COR-L47 (cell line): Measurements from ENCODE around the gene ALG11.
A peak's percentile ranks its signal among the peaks of the same experiment; 100 is the strongest.
"Not testable (repeated sequence)": the region's sequence is repeated elsewhere in the genome, so short reads cannot be mapped to it uniquely, and the experiment has no call there.

ENCODE experiments used
- DNase-seq: peaks from one replicate; lab custom pipeline; 2025; lab: John Stamatoyannopoulos, UW

ALG11 gene

DNA sequence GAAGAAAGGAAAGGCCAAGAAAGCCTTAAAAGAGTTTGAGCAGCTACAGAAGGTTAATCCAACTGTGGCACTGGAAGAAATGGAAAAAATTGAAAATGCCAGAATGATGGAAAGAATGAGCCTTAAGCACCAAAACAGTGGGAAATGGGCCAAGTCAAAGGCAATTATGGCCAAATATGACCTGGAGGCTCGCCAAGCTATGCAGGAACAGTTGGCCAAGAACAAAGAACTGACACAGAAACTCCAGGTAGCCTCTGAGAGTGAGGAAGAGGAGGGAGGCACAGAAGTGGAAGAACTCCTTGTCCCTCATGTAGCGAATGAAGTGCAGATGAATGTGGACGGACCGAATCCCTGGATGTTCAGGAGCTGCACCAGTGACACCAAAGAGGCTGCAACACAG is 17.4 kb downstream of the ALG11 start:
- DNase-seq: peak; percentile 37

DNA sequence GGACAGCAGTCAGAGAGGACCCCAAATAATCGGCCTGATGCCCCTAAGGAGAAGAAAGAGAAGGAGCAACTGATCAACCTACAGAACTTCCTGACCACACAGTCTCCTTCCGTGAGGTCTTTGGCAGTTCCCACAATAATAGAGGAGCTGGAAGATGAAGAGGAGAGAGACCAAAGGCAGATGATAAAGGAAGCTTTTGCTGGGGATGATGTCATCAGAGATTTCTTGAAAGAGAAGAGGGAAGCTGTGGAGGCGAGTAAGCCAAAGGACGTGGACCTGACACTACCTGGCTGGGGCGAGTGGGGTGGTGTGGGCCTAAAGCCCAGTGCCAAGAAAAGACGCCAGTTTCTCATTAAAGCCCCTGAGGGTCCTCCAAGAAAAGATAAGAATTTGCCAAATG is 18.2 kb downstream of the ALG11 start:
- DNase-seq: not testable (repeated sequence)

DNA sequence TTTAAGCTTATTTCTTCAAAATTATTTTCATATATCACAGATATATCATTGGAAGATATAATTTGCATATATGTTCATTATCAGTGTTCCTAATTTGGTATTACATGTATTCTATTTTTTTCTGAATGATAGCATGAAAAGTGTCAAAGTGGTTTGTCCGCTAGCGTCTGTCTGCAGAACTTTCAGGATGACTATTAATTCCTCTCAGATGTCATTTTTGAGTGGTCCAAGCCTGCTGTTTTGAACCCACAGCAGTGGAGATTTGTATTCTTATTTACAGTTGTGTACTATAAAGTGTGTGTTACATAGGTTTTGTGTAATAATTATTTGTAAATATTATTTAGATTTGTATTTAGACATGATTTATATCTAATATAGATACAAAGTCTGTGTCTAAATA is 20.8 kb downstream of the ALG11 start:
- no peak for DNase-seq

DNA sequence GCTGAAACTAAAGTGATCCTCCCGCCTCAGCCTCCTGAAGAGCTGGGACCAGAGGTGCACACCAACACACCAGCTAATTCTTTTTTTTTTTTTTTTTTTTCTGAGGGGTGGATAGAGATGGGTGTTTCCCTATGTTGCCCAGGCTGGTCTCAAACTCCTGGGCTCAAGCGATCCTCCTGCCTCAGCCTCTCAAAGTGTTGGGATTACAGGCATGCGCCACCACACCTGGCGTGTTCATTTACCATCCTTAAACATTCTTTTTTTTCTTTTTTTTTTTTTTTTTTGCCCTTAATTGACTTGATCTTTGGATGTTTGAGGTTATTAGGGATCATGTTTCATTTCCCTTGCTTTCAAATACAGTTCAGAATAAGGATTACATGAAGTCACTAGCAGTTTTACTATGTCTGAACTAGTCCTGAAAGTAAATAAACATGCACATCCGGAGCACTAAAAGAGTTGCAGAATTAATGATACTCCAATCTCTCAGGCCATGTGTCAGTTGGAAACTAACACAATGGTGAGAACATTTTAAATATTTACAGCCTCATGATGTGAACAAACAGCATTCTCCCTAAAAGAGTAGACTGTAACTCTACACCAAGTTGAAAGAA is 22.5 kb downstream of the ALG11 start:
- DNase-seq: no peak

DNA sequence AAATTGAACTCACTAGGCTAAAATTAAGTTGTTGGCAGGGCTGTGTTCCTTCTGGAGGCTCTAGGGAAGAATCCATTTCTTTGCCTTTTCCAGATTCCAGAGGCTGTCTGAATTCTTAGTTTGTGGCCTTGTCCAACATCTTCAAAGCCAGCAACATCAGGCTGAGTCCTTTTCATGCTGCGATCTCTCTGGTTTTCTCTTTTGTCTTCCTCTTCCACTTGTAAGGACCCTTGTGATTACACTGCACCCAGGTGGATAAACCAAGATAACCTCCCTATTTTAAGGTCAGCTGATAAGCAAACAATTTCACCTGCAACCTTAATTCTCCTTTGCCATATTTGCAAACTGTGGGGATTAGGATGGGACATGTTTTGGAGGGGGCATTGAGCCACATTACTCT is 23.8 kb downstream of the ALG11 start:
- no peak for DNase-seq

DNA sequence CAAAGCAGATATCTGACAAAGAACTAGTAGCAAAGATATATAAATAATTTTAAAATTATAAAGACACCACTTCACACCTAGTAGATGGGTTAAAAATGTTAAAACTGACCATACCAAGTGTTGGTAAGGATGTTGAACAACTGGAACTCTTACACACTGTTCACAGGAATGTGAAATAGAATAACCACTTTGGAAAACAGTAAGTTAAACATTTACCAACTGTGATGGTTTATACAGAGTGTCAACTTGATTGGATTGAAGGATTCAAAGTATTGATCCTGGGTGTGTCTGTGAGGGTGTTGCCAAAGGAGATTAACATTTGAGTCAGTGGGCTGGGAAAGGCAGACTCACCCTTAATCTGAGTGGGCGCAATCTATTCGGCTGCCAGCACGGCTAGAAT is 31.5 kb downstream of the ALG11 start:
- no peak for DNase-seq

DNA sequence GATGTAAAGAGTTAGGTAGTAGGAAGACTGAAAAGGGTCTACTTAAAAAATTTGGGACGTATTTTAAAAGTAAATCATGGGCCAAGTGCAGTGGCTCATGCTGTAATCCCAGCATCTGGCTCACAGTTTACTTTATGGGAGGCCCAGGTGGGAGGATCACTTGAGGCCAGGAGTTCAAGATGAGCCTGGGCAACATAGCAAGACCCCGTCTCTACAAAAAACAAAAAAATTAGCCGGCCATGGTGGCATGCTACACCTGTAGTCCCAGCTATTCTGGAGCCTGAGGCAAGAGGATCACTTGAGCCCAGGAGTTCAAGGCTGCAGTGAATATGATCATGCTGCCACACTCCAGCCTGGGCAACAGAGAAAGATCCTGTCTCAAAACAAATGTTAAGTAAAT is 35.3 kb downstream of the ALG11 start:
- no peak for DNase-seq

DNA sequence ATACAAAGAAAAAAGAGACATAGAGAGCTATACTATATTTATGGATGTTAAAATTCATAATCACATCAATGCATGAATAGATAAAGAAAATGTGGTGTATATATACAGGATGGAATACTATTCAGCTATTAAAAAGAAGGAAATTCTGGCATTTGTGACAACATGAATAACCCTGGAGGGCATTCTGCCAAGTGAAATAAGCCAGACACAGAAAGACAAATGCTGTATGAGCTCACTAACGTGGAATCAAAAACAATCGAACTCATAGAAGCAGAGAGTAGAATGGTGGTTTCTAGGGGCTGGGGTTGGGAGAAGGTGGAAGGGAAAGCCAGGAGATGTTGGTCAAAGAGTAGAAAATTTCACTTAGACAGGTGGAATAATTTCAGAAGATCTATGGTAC is 36.3 kb downstream of the ALG11 start:
- DNase-seq: no peak

DNA sequence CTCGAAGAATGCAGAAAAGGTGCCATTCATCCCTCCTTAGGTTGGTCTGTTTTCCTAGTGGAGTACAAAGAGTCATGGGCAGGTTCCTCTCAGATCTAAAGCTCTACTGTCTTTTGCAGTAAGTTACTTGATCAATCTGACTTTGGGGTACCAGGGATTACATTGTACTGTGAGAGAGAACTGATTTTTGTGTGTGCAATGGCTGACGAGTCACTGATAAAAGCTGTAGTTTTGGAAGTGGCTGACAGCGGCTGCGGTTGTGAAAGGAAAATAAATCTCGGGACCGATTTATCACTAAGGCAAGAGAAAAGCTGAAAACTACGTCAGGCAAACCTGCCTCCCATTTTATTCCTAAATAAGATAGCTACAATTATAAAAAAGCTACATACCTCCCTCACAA is 39.2 kb downstream of the ALG11 start:
- DNase-seq: no peak

DNA sequence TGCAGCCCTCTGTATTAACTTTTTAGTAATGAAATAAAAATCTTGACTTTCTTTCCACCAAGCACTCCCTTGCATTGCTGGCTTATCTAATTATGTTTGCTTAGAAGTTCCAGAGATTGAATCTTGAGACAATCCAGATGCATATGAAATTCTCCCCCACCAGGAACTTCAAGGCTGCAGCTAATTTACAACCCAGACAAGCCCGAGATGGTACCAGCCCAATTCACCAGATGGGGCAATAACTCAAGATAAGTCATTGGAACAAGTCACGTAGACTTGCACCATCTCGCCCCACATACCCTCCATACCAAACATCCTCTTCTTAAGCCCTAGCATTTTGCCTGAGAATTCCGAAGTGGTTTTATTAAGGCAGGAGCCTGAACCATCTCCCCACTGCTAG is 41.3 kb downstream of the ALG11 start:
- no peak for DNase-seq

DNA sequence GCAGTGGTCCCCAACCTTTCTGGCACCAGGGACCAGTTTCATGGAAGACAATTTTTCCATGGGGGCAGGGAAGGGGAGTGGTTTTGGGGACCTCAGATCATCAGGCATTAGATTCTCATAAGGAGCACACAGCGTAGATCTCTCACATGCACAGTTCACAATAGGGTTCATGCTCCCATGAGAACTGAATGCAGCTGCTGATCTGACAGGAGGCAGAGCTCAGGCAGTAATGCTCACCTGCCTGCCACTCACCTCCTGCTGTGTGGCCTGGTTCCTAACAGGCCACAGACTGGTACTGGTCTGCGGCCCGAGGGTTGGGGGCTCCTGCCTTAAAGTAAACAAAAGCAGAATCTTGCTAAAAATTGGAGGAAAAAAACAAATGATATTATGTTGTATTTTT is 48.9 kb downstream of the ALG11 start:
- DNase-seq: not testable (repeated sequence)

DNA sequence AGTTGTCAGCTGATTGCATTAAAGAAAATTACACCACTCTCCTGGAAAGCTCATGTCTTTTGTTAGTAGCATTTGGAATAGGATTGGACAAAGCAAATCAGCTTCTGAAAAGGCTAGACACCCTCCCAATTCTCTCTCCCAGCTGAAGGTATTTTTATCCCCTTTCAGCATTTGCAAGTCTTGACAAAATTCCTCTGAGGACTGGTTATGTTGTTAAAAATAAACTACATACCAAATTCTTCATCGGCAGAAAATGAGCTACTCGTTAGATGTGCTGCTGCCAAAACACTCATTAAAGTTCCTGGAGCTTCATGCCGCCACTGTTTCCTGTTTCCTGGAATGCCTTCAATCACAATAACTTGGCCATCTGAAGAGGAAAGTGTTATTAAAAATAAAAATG is 49.4 kb downstream of the ALG11 start:
- DNase-seq: no peak

DNA sequence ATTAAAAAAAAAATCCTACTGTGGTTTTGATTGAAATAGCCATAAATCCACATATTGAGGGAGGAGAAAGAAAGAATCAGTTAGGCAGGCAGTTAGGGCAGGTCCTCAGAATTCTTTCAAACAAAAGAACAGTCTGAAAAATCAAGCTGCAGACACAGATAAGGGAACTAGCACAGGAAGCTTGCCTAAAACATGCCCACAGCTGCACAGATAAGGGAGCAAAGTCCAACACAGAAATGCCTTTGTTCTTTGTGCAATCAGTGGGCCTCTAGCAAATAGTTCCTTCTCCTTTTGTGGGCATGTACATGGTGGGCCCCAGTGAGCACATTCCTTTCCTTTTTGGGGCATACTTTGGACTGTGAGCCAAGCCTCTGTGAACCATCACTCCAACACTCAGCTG is 55.0 kb downstream of the ALG11 start:
- DNase-seq: no peak

DNA sequence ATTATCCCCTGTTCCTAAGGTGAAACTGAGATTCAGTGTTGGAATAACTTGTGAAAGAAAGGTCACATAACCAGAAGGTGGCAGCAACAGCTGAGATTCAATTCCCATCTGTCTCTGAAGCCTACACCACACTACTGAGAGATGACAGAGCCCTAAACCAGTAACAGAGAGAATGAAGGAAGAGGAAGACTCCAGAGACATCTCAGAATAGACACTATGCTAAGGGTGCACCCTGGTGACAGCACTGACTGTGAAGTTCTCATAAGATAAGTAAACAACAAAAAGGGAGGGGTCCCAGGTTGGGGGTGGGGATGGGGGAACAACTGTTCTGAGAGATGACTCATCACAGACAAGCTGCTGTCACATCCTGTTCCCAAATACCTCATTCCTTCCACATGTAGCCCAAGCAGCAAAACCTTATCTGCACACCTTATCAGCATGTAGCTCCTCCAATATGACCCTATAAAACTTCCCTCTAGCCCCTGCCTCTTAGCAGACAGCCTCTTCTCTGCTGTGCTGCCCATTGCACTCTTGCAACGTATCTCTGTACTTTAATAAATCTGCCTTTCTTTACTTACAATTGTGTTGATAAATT is 58.8 kb downstream of the ALG11 start:
- DNase-seq: no peak
